Loucy (cell line): ENCODE measurements around the gene CXCL3.

ENCODE experiments used
- EZH2phosphoT487 ChIP-seq: fragments of 200-600 bp; IDR thresholded peaks from 2 replicates; pipeline ENCODE4 v1.6.1; 2018; ENCODE audit warnings: antibody characterized with exemption, mild to moderate bottlenecking, moderate library complexity, borderline replicate concordance
- TF ChIP-seq, protein P1 (sequence below): fragments of 200-600 bp; sonication (generic); conservative IDR thresholded peaks from 2 replicates; pipeline ENCODE4 v1.5.1; 2014; ENCODE audit warnings: mild to moderate bottlenecking, antibody characterized with exemption, low read length

DNA sequence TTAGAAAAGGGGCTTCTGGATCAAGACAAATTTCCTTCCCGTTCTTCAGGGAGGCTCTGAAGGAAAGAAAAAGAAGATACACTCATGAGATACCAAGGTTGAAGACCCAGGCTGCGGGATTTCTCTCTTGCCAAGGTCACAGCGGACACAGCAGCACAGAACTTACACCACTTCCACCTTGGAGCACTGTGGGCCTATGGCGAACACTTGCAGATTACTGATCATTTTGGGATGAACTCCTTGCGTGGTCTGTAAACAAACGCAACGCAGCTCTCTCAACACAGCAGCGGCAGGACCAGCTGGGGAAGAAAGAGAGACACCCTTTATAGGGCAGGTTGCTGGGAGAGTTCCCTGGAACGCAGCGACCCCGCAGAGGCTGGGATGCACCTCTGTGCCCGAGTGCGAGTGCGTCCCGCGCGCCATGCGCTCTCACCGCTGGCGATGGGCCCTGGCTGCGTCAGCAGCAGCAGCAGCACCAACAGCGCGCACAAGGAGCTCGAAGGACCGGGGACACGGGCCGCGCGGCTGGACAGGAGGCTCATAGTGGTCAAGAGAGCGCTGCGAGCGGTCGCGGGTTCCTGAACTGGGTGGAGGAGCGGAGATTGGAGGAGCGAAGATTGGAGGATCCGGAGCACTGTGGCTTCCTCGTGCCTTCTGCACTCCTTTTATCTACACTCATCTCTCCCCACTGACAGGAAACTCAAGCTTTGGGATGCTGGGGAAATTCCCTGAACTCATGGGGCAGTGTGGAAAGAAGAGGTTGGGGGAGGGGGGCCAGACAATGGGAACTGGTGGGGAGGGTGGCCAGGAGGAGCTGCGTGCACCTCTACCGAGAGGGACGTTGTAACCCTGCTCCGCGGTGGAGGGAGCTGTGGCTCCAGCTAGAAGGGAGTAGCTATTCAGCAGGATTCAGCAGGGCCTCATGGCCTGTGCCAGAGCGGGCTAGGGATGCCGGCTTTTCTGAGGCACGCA lies 40.2 kb downstream of the CXCL3 start, which contains the start of gene CXCL5:
- TF ChIP-seq, protein P1, sequence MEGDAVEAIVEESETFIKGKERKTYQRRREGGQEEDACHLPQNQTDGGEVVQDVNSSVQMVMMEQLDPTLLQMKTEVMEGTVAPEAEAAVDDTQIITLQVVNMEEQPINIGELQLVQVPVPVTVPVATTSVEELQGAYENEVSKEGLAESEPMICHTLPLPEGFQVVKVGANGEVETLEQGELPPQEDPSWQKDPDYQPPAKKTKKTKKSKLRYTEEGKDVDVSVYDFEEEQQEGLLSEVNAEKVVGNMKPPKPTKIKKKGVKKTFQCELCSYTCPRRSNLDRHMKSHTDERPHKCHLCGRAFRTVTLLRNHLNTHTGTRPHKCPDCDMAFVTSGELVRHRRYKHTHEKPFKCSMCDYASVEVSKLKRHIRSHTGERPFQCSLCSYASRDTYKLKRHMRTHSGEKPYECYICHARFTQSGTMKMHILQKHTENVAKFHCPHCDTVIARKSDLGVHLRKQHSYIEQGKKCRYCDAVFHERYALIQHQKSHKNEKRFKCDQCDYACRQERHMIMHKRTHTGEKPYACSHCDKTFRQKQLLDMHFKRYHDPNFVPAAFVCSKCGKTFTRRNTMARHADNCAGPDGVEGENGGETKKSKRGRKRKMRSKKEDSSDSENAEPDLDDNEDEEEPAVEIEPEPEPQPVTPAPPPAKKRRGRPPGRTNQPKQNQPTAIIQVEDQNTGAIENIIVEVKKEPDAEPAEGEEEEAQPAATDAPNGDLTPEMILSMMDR: no peak
- no peak for TF ChIP-seq EZH2phosphoT487
